ENCODE results near the gene AOPEP. TPM values are rescaled to one million over a fixed set of nuclear protein-coding genes. Genes with fewer than 3 reads are reported as not detected.

Gene AOPEP
- total RNA-seq, 4 donors from 2014 or later = 305 to 458 (median 419) TPM

GRCh38 chr9:95101326-95101725, 374.8 kb downstream of the AOPEP start:
- DNase-seq (ENCODE audit: extremely low spot score) = no peak
- Histone ChIP-seq H3K27ac (replicated peaks in 1 of 4) (peak overlapping the region; percentile 69 to 75 (median 74)), H3K27me3 (no peaks in the 10 kb centered on the region), H3K4me1 (peaks cover 69 to 98% (median 84%) of the 10 kb centered on the region in 4 donors), H3K36me3 (peaks cover 0 to 40% (median 28%) of the 10 kb centered on the region in 4 donors), H3K9me3 (no peaks in the 10 kb centered on the region), H3K4me3 (no peak overlapping the region)
- TF ChIP-seq CTCF (IDR thresholded peaks at IDR 0.05) (no peak), EP300 (IDR thresholded peaks at IDR 0.05) (no peak), POLR2A (IDR thresholded peaks at IDR 0.05; ENCODE audit: low read depth) (no peak), POLR2AphosphoS5 (IDR thresholded peaks at IDR 0.05) (no peak)
- WGBS = 94% methylated on average over 9 of the region's 12 CpGs
- intact Hi-C loops (cut with DNase I) = no loop called here

- TF ChIP-seq EP300 (IDR thresholded peaks at IDR 0.05) = no peak
- TF ChIP-seq POLR2AphosphoS5 (IDR thresholded peaks at IDR 0.05) = peak in 1 of 2 donors; percentile 20
- no peak for DNase-seq (ENCODE audit: extremely low spot score)
- Histone ChIP-seq H3K27me3 (no peaks in the 10 kb centered on the region), H3K9me3 (no peaks in the 10 kb centered on the region), H3K4me1 (peaks cover 74 to 98% (median 88%) of the 10 kb centered on the region in 4 donors), H3K36me3 (peaks cover 0 to 42% (median 28%) of the 10 kb centered on the region in 4 donors), H3K27ac (replicated peaks in 1 of 4) (peak overlapping the region; percentile 69 to 75 (median 74)), H3K4me3 (no peak overlapping the region)
- WGBS = 70% methylated on average over 8 of the region's 8 CpGs
- intact Hi-C loops (cut with DNase I) = no loop called here
These were observed 375.5 kb downstream of the AOPEP start for GRCh38 chr9:95102001-95102433.

- Histone ChIP-seq H3K27ac (replicated peaks in 1 of 4) (peak overlapping the region; percentile 69 to 75 (median 74)), H3K36me3 (peaks cover 0 to 47% (median 24%) of the 10 kb centered on the region in 4 donors), H3K4me3 (no peak overlapping the region), H3K4me1 (peaks cover 78 to 98% (median 93%) of the 10 kb centered on the region in 4 donors), H3K27me3 (no peaks in the 10 kb centered on the region), H3K9me3 (no peaks in the 10 kb centered on the region)
- 71% methylated on average over 13 of the region's 18 CpGs for WGBS
- DNase-seq (ENCODE audit: extremely low spot score) = no peak
- TF ChIP-seq CTCF (IDR thresholded peaks at IDR 0.05) = no peak
- no peak for TF ChIP-seq EP300 (IDR thresholded peaks at IDR 0.05)
- no peak for TF ChIP-seq POLR2A (IDR thresholded peaks at IDR 0.05; ENCODE audit: low read depth)
- TF ChIP-seq POLR2AphosphoS5 (IDR thresholded peaks at IDR 0.05) = no peak
- intact Hi-C loops (cut with DNase I) = no loop called here
These were observed 376.1 kb downstream of the AOPEP start for GRCh38 chr9:95102572-95102971.

- Histone ChIP-seq H3K4me3 (no peak overlapping the region), H3K4me1 (peaks cover 80 to 99% (median 96%) of the 10 kb centered on the region in 4 donors), H3K27ac (replicated peaks in 1 of 4) (peak overlapping the region; percentile 69 to 75 (median 74)), H3K9me3 (no peaks in the 10 kb centered on the region), H3K36me3 (peaks cover 0 to 55% (median 25%) of the 10 kb centered on the region in 4 donors), H3K27me3 (no peaks in the 10 kb centered on the region)
- intact Hi-C loops (cut with DNase I) = no loop called here
- no peak for DNase-seq (ENCODE audit: extremely low spot score)
- 100% methylated on average over 1 of the region's 15 CpGs for WGBS
- TF ChIP-seq POLR2A (IDR thresholded peaks at IDR 0.05; ENCODE audit: low read depth) (no peak), CTCF (IDR thresholded peaks at IDR 0.05) (peak in 1 of 3 experiments; percentile 23), POLR2AphosphoS5 (IDR thresholded peaks at IDR 0.05) (no peak), EP300 (IDR thresholded peaks at IDR 0.05) (no peak)
These were observed 376.8 kb downstream of the AOPEP start for GRCh38 chr9:95103281-95103771.

- Histone ChIP-seq H3K4me3 (no peak overlapping the region), H3K27me3 (no peaks in the 10 kb centered on the region), H3K4me1 (peaks cover 74 to 100% (median 92%) of the 10 kb centered on the region in 4 donors), H3K9me3 (no peaks in the 10 kb centered on the region), H3K36me3 (peaks cover 0 to 57% (median 26%) of the 10 kb centered on the region in 4 donors), H3K27ac (replicated peaks in 1 of 4) (peak overlapping the region; percentile 69 to 75 (median 74))
- intact Hi-C loops (cut with DNase I) = no loop called here
- DNase-seq (ENCODE audit: extremely low spot score) = no peak
- 58% methylated on average over 14 of the region's 20 CpGs for WGBS
- TF ChIP-seq CTCF (IDR thresholded peaks at IDR 0.05) = no peak
- TF ChIP-seq POLR2A (IDR thresholded peaks at IDR 0.05; ENCODE audit: low read depth) = no peak
- TF ChIP-seq EP300 (IDR thresholded peaks at IDR 0.05) = no peak
- TF ChIP-seq POLR2AphosphoS5 (IDR thresholded peaks at IDR 0.05) = no peak
These were observed 377.5 kb downstream of the AOPEP start for GRCh38 chr9:95103871-95104580.

All from esophagus muscularis mucosa (tissue), 4 donors.